ENCODE data around the gene INTS3.

DNA sequence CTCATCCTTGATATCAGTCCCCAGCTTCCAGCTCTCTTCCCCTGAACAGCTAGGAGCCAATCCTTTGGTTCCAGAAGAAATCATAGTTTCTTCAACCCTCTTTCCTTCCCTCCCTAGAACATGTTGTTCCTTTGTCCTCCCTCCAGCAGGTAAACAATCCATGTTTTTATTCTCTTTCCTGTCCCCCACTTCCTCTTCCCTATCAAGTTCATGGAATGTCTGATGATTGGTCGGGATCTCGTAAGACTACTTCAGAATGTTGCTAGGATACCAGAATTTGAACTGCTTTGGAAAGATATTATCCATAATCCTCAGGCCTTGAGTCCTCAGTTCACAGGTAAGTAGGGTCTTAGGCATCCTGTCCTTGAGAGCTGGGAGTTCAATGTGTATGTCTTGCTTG lies 24.2 kb downstream of the INTS3 start:
- TF ChIP-seq POU2F2 (IDR thresholded peaks at IDR 0.05; ENCODE audit: low read depth, low read length) (no peak), TAF1 (IDR thresholded peaks at IDR 0.05; ENCODE audit: low read depth, low read length) (no peak)

Measured in GM12891 (cell line).